Measurements from ENCODE around the gene GRPEL1. TPM values are rescaled to one million over a fixed set of nuclear protein-coding genes. Genes with fewer than 3 reads are reported as not detected.

GRPEL1 gene
- total RNA-seq, 1 donor from 2014 or later, result 21.0 TPM

DNA sequence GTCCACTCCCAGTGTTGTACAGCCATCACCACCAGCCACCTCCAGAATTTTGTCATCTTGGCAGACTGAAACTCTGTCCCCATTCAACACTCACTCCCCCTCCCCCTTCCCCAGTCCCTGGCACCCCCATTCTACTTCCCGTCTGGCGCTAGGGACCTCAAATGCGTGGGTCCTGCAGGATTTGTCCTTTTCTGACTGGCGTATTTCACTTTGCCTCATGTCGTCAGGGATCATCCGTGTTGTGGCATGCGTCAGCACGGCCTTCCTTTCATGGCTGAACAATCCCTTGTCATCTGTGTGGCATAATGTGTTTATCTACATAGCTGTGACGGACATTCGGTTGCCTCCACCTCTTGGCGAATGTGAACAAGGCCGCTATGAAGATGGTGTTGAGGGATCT is 19.2 kb downstream of the GRPEL1 start:
- peaks cover 68% of the 10 kb centered on the region for H4K20me1 ChIP-seq (ENCODE audit: low read depth)

DNA sequence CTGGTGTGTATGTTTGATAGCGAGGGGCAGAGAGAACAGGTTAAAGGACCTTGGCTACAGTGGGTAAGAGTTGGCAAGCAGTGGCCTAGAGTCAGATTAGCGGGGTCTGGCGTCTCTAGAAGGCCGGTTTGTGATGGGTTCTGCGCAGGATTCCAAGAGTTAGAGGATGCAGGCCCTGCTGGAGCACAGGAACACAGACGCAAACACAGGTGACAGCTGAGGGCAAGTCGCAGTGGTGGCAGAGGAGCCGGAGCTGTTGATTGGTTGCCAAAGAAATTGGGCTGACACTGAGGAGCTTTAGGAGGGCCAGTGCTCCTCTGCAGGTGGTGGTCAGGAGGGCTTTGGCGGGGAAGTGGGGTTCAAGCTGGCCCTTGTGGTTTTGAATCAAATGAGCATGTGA is 20.9 kb downstream of the GRPEL1 start:
- H3K4me3 Mint-ChIP-seq, result peak overlapping the region; percentile 31
- no peaks in the 10 kb centered on the region for H3K9me3 ChIP-seq (ENCODE audit: low read depth)
- peaks cover 6% of the 10 kb centered on the region for H3K4me1 ChIP-seq
- H4K20me1 ChIP-seq (ENCODE audit: low read depth), result peaks cover 65% of the 10 kb centered on the region
- TF ChIP-seq, protein P1, sequence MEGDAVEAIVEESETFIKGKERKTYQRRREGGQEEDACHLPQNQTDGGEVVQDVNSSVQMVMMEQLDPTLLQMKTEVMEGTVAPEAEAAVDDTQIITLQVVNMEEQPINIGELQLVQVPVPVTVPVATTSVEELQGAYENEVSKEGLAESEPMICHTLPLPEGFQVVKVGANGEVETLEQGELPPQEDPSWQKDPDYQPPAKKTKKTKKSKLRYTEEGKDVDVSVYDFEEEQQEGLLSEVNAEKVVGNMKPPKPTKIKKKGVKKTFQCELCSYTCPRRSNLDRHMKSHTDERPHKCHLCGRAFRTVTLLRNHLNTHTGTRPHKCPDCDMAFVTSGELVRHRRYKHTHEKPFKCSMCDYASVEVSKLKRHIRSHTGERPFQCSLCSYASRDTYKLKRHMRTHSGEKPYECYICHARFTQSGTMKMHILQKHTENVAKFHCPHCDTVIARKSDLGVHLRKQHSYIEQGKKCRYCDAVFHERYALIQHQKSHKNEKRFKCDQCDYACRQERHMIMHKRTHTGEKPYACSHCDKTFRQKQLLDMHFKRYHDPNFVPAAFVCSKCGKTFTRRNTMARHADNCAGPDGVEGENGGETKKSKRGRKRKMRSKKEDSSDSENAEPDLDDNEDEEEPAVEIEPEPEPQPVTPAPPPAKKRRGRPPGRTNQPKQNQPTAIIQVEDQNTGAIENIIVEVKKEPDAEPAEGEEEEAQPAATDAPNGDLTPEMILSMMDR (IDR thresholded peaks at IDR 0.05), result no peak
- no peak for TF ChIP-seq EZH2phosphoT487 (IDR thresholded peaks at IDR 0.05)
- no peak for TF ChIP-seq EZH2 (IDR thresholded peaks at IDR 0.05)
- H3K27me3 Mint-ChIP-seq (ENCODE audit: insufficient read depth, low read depth), result peaks cover 6% of the 10 kb centered on the region
- H3K36me3 ChIP-seq, result no peaks in the 10 kb centered on the region
- peaks cover 8% of the 10 kb centered on the region for H3F3A ChIP-seq (ENCODE audit: low read depth)
- H3K27ac Mint-ChIP-seq, result no peak overlapping the region
- H2AFZ ChIP-seq (replicated peaks), result no peak overlapping the region
- H3K4me2 ChIP-seq, result no peak overlapping the region
- no peaks in the 10 kb centered on the region for H3K9me3 Mint-ChIP-seq
- H3K4me3 ChIP-seq, result no peak overlapping the region
- no peak for DNase-seq (ENCODE audit: low spot score)
- H3K27ac ChIP-seq, result no peak overlapping the region
- H3K79me2 ChIP-seq (ENCODE audit: low read depth), result peaks cover 63% of the 10 kb centered on the region
- peaks cover 13% of the 10 kb centered on the region for H3K27me3 ChIP-seq
- H3K9ac ChIP-seq, result no peak overlapping the region
- H3K4me1 Mint-ChIP-seq, result peaks cover 28% of the 10 kb centered on the region
- peaks cover 11% of the 10 kb centered on the region for H3K36me3 Mint-ChIP-seq

More for the DNA sequence above, 19.2 kb downstream of the GRPEL1 start:
- DNase-seq (ENCODE audit: low spot score), result no peak
- H3K9me3 ChIP-seq (ENCODE audit: low read depth), result no peaks in the 10 kb centered on the region
- Mint-ChIP-seq H3K27me3 (ENCODE audit: insufficient read depth, low read depth) (peaks cover 4% of the 10 kb centered on the region), H3K9me3 (no peaks in the 10 kb centered on the region), H3K36me3 (peaks cover 11% of the 10 kb centered on the region), H3K4me3 (no peak overlapping the region), H3K27ac (no peak overlapping the region), H3K4me1 (peaks cover 24% of the 10 kb centered on the region)
- H3K27me3 ChIP-seq, result peaks cover 8% of the 10 kb centered on the region
- no peak overlapping the region for H3K4me2 ChIP-seq
- H3K4me3 ChIP-seq, result no peak overlapping the region
- H3K9ac ChIP-seq, result no peak overlapping the region
- TF ChIP-seq, protein P1 (IDR thresholded peaks at IDR 0.05), result no peak
- TF ChIP-seq EZH2phosphoT487 (IDR thresholded peaks at IDR 0.05), result no peak
- no peak for TF ChIP-seq EZH2 (IDR thresholded peaks at IDR 0.05)
- H3K27ac ChIP-seq, result no peak overlapping the region
- H3K79me2 ChIP-seq (ENCODE audit: low read depth), result peaks cover 64% of the 10 kb centered on the region
- no peak overlapping the region for H2AFZ ChIP-seq (replicated peaks)
- peaks cover 5% of the 10 kb centered on the region for H3K4me1 ChIP-seq
- no peaks in the 10 kb centered on the region for H3F3A ChIP-seq (ENCODE audit: low read depth)
- H3K36me3 ChIP-seq, result no peaks in the 10 kb centered on the region

DNA sequence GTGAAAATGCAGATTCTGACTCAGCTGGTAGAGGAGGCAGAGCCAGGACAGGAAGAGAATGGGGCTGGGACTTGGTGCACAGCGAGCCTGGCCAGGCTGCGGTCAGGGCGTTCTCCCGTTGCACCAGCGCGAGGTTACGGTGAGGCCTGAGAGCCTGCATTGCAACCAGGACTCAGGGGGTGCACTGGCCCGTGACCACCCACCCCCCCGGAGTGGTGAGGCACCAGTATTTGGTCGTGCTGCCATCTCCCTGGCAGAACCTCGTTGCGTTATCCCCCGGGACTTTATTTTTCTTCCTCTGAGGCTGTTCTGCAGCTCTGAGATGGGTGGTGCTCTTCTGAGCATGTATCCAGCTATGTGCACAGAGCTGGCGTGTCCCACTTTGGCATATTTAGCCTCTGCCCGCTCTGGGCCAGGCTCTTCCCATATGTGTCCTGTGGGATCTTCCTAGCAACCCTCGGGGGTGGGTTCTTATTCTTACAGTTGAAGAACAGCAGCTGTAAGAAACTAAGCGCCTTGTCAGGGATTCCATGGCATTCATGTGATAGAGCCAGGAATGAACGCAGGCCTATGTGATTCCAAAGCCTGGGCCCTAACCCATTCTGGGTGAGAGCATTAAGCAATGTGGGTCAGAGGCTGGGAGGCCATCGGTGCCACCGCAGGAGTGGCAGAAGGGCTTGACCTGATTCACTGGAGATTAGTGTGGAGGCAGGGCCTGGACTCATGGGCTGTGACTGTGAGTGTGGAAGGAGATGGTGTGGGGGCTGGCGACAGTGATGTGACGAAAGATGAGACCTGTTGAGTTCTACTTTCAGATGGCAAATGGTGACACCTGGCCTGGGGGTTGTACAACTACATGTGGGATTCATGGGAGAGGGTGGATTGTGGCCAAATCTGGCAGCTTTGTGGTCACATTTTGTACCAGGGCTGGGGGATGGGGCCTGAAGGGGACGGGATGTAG is 21.6 kb downstream of the GRPEL1 start:
- TF ChIP-seq, protein P1 (IDR thresholded peaks at IDR 0.05), result no peak
- TF ChIP-seq EZH2 (IDR thresholded peaks at IDR 0.05), result no peak
- peaks cover 35% of the 10 kb centered on the region for H3K4me1 Mint-ChIP-seq
- peaks cover 5% of the 10 kb centered on the region for H3K9me3 Mint-ChIP-seq
- peaks cover 72% of the 10 kb centered on the region for H4K20me1 ChIP-seq (ENCODE audit: low read depth)
- peak overlapping the region; percentile 91 for H3K4me3 Mint-ChIP-seq
- no peak overlapping the region for H3K4me3 ChIP-seq
- H3K4me2 ChIP-seq, result no peak overlapping the region
- no peak overlapping the region for H3K27ac ChIP-seq
- DNase-seq (ENCODE audit: low spot score), result no peak
- H3K27me3 Mint-ChIP-seq (ENCODE audit: insufficient read depth, low read depth), result peaks cover 8% of the 10 kb centered on the region
- peaks cover 17% of the 10 kb centered on the region for H3K36me3 Mint-ChIP-seq
- H3K79me2 ChIP-seq (ENCODE audit: low read depth), result peaks cover 63% of the 10 kb centered on the region
- H3K27me3 ChIP-seq, result peaks cover 20% of the 10 kb centered on the region
- no peaks in the 10 kb centered on the region for H3K9me3 ChIP-seq (ENCODE audit: low read depth)
- H3F3A ChIP-seq (ENCODE audit: low read depth), result peaks cover 15% of the 10 kb centered on the region
- no peaks in the 10 kb centered on the region for H3K36me3 ChIP-seq
- peak overlapping the region; percentile 6 for H3K9ac ChIP-seq
- H3K27ac Mint-ChIP-seq, result peak overlapping the region; percentile 81
- H2AFZ ChIP-seq (replicated peaks), result no peak overlapping the region
- peaks cover 8% of the 10 kb centered on the region for H3K4me1 ChIP-seq
